Sigmoid colon (tissue), 7 donors: ENCODE measurements around the gene PLPP1. TPM values are rescaled to one million over a fixed set of nuclear protein-coding genes. Genes with fewer than 3 reads are reported as not detected.

Experiments used
- DNase-seq: peaks from one replicate; pipeline ENCODE4 v3.0.0-alpha.2; 2019
- H3K27ac ChIP-seq, 4 donors: fragments of 200-600 bp; sonication (generic); one replicate each; pipeline ENCODE4 v1.5.1; 2016 to 2019; ENCODE audit warnings: mild to moderate bottlenecking in 1 of 4
- H3K27me3 ChIP-seq, 3 donors: fragments of 200-600 bp; sonication (generic); one replicate each; pipeline ENCODE4 v1.5.1; 2019; ENCODE audit warnings: mild to moderate bottlenecking in 1 of 3
- H3K36me3 ChIP-seq, 4 donors: fragments of 200-600 bp; sonication (generic); one replicate each; pipeline ENCODE4 v1.5.1; 2016 to 2019
- H3K4me1 ChIP-seq, 4 donors: fragments of 200-600 bp; sonication (generic); one replicate each; pipeline ENCODE4 v1.5.1; 2017 to 2019
- H3K4me3 ChIP-seq, 4 donors: fragments of 200-600 bp; sonication (generic); one replicate each; pipeline ENCODE4 v1.5.1; 2017 to 2019; ENCODE audit warnings: mild to moderate bottlenecking in 2 of 4, moderate library complexity in 1 of 4
- H3K9me3 ChIP-seq, 4 donors: fragments of 200-600 bp in 3 of 4; sonication (generic) in 3 of 4; one replicate each; pipeline versions ENCODE4 v1.5.1 to v1.6.1; 2013 to 2019
- CTCF ChIP-seq, 4 experiments: fragments of 450-650 bp in 3 of 4; fragments of 200-600 bp in 1 of 4; IDR thresholded peaks; one replicate each; pipeline ENCODE4 v1.5.1; 2016 to 2019; ENCODE audit warnings: antibody characterized with exemption in 4 of 4, mild to moderate bottlenecking in 3 of 4, moderate library complexity in 2 of 4
- EP300 ChIP-seq, 4 donors: sonication (generic); formaldehyde crosslinking; IDR thresholded peaks; one replicate each; pipeline ENCODE4 v1.6.1; 2017; ENCODE audit warnings: antibody characterized with exemption in 4 of 4
- POLR2A ChIP-seq, 2 donors: fragments of 450-650 bp; IDR thresholded peaks; one replicate each; pipeline ENCODE4 v1.6.1; 2016; ENCODE audit warnings: antibody characterized with exemption in 2 of 2, mild to moderate bottlenecking in 2 of 2, moderate library complexity in 2 of 2
- POLR2AphosphoS5 ChIP-seq, 4 donors: sonication (generic); formaldehyde crosslinking; IDR thresholded peaks; one replicate each; pipeline ENCODE4 v1.6.1; 2017; ENCODE audit warnings: antibody characterized with exemption in 4 of 4
- WGBS, 2 donors: extraction: QIAGEN DNeasy Blood & Tissue Kit; methylation state at CpG; one replicate each; pipeline ENCODE4 v1.1.7; 2013; 5-methylcytosine and 5-hydroxymethylcytosine counted together
- intact Hi-C: fragments of 100-400 bp; cut with DNase I; formaldehyde crosslinking; loops from one replicate; pipeline ENCODE4 v1.15.1; 2023
- polyA plus RNA-seq, 3 donors: library from polyadenylated mRNA; stranded (reverse); fragments of 200-250 nt; gene quantifications; one replicate each; pipeline ENCODE4 v1.2.3, GENCODE V29; 2013
- total RNA-seq, 4 donors: library from RNA; depleted of rRNA; stranded (reverse); fragments of >200 nt; gene quantifications; one replicate each; pipeline ENCODE4 v1.1.0, GENCODE V29; 2016
- donor health status: healthy with polysubstance abuse.
- donor health status: Bipolar disorder and iron deficiency.
- donor health status: healthy.

PLPP1 gene
- total and polyA plus RNA-seq, 7 donors, result 44.2 to 355 (median 264) TPM

GRCh38 chr5:55415071-55415470 lies 119.7 kb downstream of the PLPP1 start:
- Histone ChIP-seq H3K27ac (no peak overlapping the region), H3K27me3 (no peaks in the 10 kb centered on the region), H3K36me3 (peaks cover 0 to 32% (median 0%) of the 10 kb centered on the region in 4 donors), H3K4me1 (peaks cover 0 to 33% (median 20%) of the 10 kb centered on the region in 4 donors), H3K4me3 (no peak overlapping the region), H3K9me3 (no peaks in the 10 kb centered on the region)
- TF ChIP-seq CTCF (IDR thresholded peaks at IDR 0.05) (no peak), EP300 (IDR thresholded peaks at IDR 0.05) (no peak), POLR2A (IDR thresholded peaks at IDR 0.05) (no peak)
- intact Hi-C loops, result no loop called here
- DNase-seq, result no peak

GRCh38 chr5:55413644-55414043 lies 121.1 kb downstream of the PLPP1 start:
- no peak overlapping the region for H3K27ac ChIP-seq
- no peaks in the 10 kb centered on the region for H3K27me3 ChIP-seq
- TF ChIP-seq POLR2A (IDR thresholded peaks at IDR 0.05), result no peak
- TF ChIP-seq CTCF (IDR thresholded peaks at IDR 0.05), result no peak
- TF ChIP-seq EP300 (IDR thresholded peaks at IDR 0.05), result no peak
- TF ChIP-seq POLR2AphosphoS5 (IDR thresholded peaks at IDR 0.05), result no peak
- WGBS, 2 donors, result 85 to 89% methylated on average over 2 of the region's 2 CpGs
- no peak for DNase-seq
- no peak overlapping the region for H3K4me3 ChIP-seq
- peaks cover 0 to 32% (median 0%) of the 10 kb centered on the region in 4 donors for H3K36me3 ChIP-seq
- H3K9me3 ChIP-seq, result no peaks in the 10 kb centered on the region
- H3K4me1 ChIP-seq, result peaks cover 0 to 19% (median 6%) of the 10 kb centered on the region in 4 donors
- intact Hi-C loops, result no loop called here

- TF ChIP-seq POLR2A (IDR thresholded peaks at IDR 0.05) (no peak), POLR2AphosphoS5 (IDR thresholded peaks at IDR 0.05) (no peak), CTCF (IDR thresholded peaks at IDR 0.05) (no peak), EP300 (IDR thresholded peaks at IDR 0.05) (no peak)
- intact Hi-C loops, result no loop called here
- H3K27ac ChIP-seq, result no peak overlapping the region
- peaks cover 0 to 32% (median 0%) of the 10 kb centered on the region in 4 donors for H3K36me3 ChIP-seq
- no peak overlapping the region for H3K4me3 ChIP-seq
- WGBS, 2 donors, result 78 to 94% methylated on average over 1 of the region's 1 CpG
- no peaks in the 10 kb centered on the region for H3K27me3 ChIP-seq
- no peak for DNase-seq
- no peaks in the 10 kb centered on the region for H3K9me3 ChIP-seq
- H3K4me1 ChIP-seq, result peaks cover 0 to 20% (median 7%) of the 10 kb centered on the region in 4 donors
These were observed 122.9 kb downstream of the PLPP1 start for GRCh38 chr5:55411876-55412275.

GRCh38 chr5:55410845-55411244 lies 123.9 kb downstream of the PLPP1 start:
- Histone ChIP-seq H3K36me3 (peaks cover 0 to 35% (median 0%) of the 10 kb centered on the region in 4 donors), H3K4me1 (peaks cover 0 to 12% (median 3%) of the 10 kb centered on the region in 4 donors), H3K27ac (no peak overlapping the region), H3K27me3 (no peaks in the 10 kb centered on the region), H3K9me3 (no peaks in the 10 kb centered on the region), H3K4me3 (no peak overlapping the region)
- intact Hi-C loops, result no loop called here
- 68 to 89% methylated on average over 3 of the region's 3 CpGs for WGBS, 2 donors
- DNase-seq, result no peak
- TF ChIP-seq EP300 (IDR thresholded peaks at IDR 0.05), result no peak

GRCh38 chr5:55409775-55410174 lies 125.0 kb downstream of the PLPP1 start:
- H3K27ac ChIP-seq, result no peak overlapping the region
- no peaks in the 10 kb centered on the region for H3K9me3 ChIP-seq
- WGBS, 2 donors, result 98 to 100% methylated on average over 1 of the region's 1 CpG
- intact Hi-C loops, result loop anchor here (5.0 kb wide), 2 partner anchors 103 to 123 kb away; partner anchors contain the start of gene PLPP1
- no peak for DNase-seq
- H3K4me3 ChIP-seq, result no peak overlapping the region
- no peak for TF ChIP-seq CTCF (IDR thresholded peaks at IDR 0.05)
- TF ChIP-seq POLR2AphosphoS5 (IDR thresholded peaks at IDR 0.05), result no peak
- H3K4me1 ChIP-seq, result peaks cover 0 to 7% (median 3%) of the 10 kb centered on the region in 4 donors
- peaks cover 0 to 44% (median 0%) of the 10 kb centered on the region in 4 donors for H3K36me3 ChIP-seq
- no peaks in the 10 kb centered on the region for H3K27me3 ChIP-seq
